Measurements from ENCODE around the gene NAALADL2.
"Not testable (repeated sequence)": the region's sequence is repeated elsewhere in the genome, so short reads cannot be mapped to it uniquely, and the experiment has no call there.

NAALADL2 gene

GRCh38 chr3:175358935-175359334 lies 499.8 kb downstream of the NAALADL2 start:
- DNase-seq (ENCODE audit: low read depth in 2 of 2): no peak

DNA sequence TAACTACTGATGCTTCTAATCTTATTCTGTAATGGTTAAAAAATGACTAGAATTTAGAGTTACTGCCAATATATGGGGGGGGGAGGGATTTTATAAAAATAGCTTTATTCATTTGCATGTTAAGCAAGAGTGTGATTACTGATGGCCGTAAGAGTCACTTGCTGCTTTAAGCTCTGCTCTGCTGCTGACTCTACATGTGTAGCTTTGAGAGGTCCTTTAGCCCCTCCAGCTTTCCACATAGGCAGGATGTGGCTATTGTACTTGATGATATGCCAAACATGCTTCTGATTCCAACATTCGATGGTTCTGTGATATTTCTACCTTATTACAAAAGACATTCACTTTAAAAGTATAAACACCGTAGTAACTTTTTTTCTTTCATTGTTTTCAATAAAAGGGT lies 511.3 kb downstream of the NAALADL2 start:
- DNase-seq (ENCODE audit: low read depth in 2 of 2): not testable (repeated sequence)

DNA sequence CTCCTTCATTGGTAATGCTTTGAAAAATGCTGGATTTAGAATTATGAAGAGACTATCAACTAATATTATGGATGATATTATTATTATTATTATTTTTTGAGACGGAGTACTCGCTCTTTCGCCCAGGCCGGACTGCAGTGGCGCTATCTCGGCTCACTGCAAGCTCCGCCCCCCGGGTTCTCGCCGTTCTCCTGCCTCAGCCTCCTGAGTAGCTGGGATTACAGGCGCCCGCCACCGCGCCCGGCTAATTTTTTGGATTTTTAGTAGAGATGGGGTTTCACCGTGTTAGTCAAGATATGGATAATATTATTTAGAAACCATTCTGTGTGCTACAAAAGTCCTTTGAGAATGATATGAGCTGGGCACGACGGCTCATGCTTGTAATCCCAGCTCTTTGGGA lies 512.1 kb downstream of the NAALADL2 start:
- DNase-seq (ENCODE audit: low read depth in 2 of 2): not testable (repeated sequence)

- DNase-seq (ENCODE audit: low read depth in 2 of 2): no peak
These were observed 515.6 kb downstream of the NAALADL2 start for GRCh38 chr3:175374705-175375104.

- no peak for DNase-seq (ENCODE audit: low read depth in 2 of 2)
These were observed 519.2 kb downstream of the NAALADL2 start for GRCh38 chr3:175378348-175378747.

DNA sequence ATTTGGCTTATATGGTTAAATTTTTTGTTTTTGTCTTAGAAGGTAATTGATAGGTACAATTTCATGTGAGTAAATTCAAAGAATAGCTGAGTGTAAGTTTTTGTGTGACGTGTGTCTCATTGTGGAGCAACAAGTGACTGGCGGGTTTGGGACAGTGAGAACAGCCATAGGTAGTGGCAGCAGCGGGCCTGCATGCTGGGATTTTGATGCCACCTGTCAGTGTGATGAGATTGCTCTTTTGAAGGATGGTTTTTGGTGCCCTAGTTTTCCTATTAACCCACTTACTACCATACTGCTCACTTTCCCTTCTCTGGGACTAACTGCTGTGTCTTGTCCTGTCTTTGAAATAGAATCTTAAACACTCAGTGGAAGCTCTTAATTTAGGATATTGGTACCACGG lies 522.6 kb downstream of the NAALADL2 start:
- DNase-seq (ENCODE audit: low read depth in 2 of 2): no peak

DNA sequence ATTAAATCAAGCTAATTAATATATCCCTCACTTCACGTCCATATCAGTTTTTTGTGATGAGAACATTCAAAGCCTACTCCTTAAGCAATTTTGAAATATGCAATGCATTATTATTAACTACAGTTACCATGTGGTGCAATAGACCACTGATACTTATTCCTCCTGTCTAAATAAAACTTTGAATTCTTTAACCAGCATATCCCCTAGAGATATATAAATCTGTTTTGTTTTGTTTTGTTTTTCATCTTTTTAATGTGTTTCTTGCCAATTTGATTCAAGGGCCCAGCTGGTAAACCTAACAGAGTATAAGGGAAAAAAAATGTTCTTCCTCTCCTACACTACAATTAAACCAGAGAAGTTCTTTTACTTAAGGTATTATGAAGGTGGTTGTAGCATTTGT lies 524.2 kb downstream of the NAALADL2 start:
- DNase-seq (ENCODE audit: low read depth in 2 of 2): no peak

DNA sequence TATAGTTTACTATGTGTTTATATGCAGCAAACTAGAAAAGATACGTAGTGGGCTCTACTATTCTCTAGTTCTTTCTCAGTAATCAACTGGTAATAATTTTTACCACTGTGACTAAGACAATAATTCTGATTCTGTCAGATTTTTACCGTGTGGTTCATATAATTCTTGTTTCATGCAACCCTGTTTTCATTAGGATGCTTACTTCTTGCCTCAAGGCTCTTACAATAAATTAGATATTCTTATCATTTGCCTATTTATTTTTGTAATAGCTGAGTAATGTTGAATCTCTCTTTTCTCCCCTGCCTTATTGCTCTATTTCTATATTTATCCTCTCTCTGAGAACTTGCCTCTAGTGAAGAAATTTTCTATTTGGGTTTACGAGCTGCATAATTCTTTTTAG lies 524.7 kb downstream of the NAALADL2 start:
- DNase-seq (ENCODE audit: low read depth in 2 of 2): no peak

- no peak for DNase-seq (ENCODE audit: low read depth in 2 of 2)
These were observed 525.4 kb downstream of the NAALADL2 start for GRCh38 chr3:175384569-175384968.

- no peak for DNase-seq (ENCODE audit: low read depth in 2 of 2)
These were observed 527.5 kb downstream of the NAALADL2 start for GRCh38 chr3:175386630-175387029.

DNA sequence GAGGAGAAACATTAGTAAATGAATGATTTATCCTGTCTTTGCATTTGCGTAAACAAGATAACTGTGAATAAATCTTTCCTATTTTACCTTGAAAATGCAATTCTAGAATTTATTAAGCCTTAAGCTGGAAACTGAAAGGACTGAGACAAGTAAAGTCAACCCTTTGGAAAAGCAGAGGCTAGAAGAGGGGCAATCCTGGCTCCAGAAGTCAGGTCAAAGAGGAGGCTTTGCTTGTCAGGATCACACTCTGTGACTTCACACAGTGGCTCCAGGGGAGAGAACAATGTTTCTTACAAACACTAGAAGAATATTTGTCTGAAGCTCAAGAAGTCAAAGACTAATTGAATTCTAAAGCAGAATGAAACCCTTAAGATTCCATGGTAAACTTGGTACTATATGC lies 530.4 kb downstream of the NAALADL2 start:
- no peak for DNase-seq (ENCODE audit: low read depth in 2 of 2)

- no peak for DNase-seq (ENCODE audit: low read depth in 2 of 2)
These were observed 532.5 kb downstream of the NAALADL2 start for GRCh38 chr3:175391601-175392000.

DNA sequence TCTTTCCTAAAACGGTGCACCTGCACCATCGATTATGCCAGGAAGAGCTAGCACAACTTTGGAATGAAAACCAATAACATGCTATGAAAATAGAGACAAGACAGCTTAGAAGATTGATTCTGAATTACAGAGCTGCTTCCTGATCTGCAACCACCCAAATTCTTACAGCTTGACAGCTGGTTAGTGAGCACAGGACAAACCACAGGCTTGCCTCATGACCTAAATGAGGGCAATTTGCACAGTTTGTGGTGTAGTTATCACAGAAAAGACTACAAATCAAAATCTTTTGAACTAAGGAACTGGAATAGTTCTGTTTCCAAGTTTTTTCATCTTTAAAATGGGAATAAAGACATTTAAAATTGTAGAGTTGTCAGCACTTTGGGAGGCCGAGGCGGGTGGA lies 533.5 kb downstream of the NAALADL2 start:
- DNase-seq (ENCODE audit: low read depth in 2 of 2): no peak

- DNase-seq (ENCODE audit: low read depth in 2 of 2): no peak
These were observed 538.2 kb downstream of the NAALADL2 start for GRCh38 chr3:175397372-175397771.

- no peak for DNase-seq (ENCODE audit: low read depth in 2 of 2)
These were observed 539.5 kb downstream of the NAALADL2 start for GRCh38 chr3:175398676-175399075.

DNA sequence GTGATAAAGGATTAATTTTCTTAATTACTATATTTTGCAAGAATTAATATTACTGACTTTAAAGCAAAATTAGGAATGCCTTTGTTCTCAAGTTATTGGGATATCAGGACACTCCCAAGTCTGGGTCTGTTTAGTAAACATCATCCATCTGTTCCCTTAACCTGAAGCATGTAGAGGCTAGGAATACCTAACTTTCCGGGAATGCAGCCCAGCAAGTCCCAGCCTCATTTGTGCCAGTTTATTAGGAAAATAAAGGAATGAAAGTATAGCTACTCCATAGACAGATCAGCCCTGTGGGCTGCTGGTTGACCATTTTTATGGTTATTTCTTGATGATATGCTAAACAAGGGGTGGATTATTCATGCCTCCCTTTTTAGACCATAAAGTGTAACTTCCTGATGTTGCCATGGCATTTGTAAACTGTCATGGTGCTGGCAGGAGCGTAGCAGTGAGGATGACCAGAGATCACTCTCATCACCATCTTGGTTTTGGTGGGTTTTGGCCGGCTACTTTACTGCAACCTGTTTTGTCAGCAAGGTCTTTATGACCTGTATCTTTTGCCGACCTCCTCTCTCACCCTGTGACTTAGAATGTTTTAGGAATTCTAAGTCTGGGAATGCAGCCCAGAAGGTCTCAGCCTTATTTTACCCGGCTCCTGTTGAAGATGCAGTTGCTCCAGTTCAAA lies 540.2 kb downstream of the NAALADL2 start:
- no peak for DNase-seq (ENCODE audit: low read depth in 2 of 2)

GRCh38 chr3:175404027-175404426 lies 544.9 kb downstream of the NAALADL2 start:
- no peak for DNase-seq (ENCODE audit: low read depth in 2 of 2)

GRCh38 chr3:175404621-175405020 lies 545.5 kb downstream of the NAALADL2 start:
- no peak for DNase-seq (ENCODE audit: low read depth in 2 of 2)

DNA sequence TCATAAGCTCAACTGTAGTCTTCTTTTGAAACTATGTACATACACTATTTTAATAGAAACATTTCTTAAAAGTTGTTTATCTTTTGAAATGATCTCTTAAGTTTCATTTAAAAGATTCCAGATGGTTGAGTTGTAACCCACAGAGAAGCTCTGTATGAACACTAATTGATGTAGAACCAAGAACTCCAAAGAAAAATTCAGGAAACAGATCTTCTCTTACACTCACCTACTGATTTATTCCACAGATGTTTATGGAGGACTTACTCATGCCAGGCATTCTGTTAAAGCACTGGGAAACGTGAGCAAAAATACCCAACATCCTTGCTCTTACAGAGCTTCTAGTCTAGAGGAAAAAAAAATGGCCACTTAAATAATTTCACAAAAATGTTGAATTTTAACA lies 551.1 kb downstream of the NAALADL2 start:
- no peak for DNase-seq (ENCODE audit: low read depth in 2 of 2)

- DNase-seq (ENCODE audit: low read depth in 2 of 2): no peak
These were observed 552.3 kb downstream of the NAALADL2 start for GRCh38 chr3:175411405-175411804.

DNA sequence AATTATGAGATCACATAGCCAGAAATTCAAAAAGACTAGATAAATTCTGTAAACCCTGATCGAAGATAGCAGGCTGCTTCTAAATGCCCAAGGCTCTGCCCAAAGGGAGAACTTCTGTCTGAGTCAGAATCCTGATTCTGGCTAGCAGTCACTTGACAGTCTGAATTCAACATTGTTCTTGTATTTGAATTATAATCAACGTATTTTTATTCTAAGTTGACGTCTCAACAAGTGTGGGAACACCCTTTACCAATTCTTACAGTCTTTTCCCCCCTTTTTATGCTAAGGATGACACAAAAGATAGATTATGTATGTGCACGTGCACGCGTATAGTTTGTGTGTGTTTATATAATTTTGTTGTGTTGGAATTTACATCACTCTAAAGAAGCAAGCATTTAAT lies 552.8 kb downstream of the NAALADL2 start:
- no peak for DNase-seq (ENCODE audit: low read depth in 2 of 2)

DNA sequence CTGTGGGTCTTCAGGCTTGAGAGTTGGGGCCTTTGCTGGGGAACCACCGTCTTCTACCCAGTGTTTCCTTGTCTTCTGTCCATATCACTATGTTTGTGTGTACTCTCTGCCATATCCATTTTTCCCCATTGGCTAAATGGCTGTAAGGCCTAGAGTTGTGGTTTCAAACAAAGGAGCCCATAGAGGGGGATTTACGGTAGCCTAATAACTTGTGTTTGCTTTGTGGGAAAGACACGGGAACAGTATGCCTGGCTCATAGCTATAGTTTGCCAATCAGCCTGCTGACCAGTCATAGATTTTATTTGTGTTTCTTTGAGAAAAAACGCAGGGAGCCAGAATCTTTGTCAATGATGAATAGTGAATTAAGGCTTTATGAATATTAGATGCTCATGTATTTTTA lies 554.8 kb downstream of the NAALADL2 start:
- no peak for DNase-seq (ENCODE audit: low read depth in 2 of 2)

DNA sequence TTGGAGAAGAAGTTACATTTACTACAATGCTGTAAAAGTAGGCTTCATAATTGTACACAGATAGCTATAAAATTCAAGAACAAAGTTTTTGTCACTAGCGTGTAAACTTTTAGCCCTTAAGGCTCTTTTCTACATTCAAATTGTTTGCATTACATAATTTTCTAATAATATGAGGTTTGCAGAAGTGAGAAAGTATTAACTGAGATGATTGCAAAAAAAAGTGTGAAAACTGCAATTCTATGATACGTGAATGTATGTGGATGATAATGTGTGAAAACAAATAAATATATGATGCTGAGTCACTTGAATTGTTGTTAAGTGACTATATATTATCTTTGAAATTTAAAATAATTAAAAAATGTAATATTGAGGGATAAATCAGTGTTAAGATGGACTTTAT lies 557.5 kb downstream of the NAALADL2 start:
- no peak for DNase-seq (ENCODE audit: low read depth in 2 of 2)

- no peak for DNase-seq (ENCODE audit: low read depth in 2 of 2)
These were observed 558.3 kb downstream of the NAALADL2 start for GRCh38 chr3:175417426-175417825.
